ENCODE results near the gene TXNDC9.
"Not testable (repeated sequence)": the region's sequence is repeated elsewhere in the genome, so short reads cannot be mapped to it uniquely, and the experiment has no call there.

The TXNDC9 gene

GRCh38 chr2:99317161-99317872 lies 18.8 kb downstream of the TXNDC9 start:
- no peak overlapping the region for H3K27ac ChIP-seq (ENCODE audit: low read length)
- peaks cover 46% of the 10 kb centered on the region for H3K36me3 ChIP-seq (ENCODE audit: insufficient read depth, low read depth, low read length)
- no peak overlapping the region for H3K4me3 ChIP-seq (ENCODE audit: low read length)
- H3K9ac ChIP-seq (ENCODE audit: low read depth, low read length) = no peak overlapping the region
- no peaks in the 10 kb centered on the region for H3K4me1 ChIP-seq (ENCODE audit: insufficient read depth, low read length)
- no peaks in the 10 kb centered on the region for H3K9me3 ChIP-seq (ENCODE audit: insufficient read depth, low read depth, low read length)
- H3K27me3 ChIP-seq (ENCODE audit: insufficient read depth, low read length) = no peaks in the 10 kb centered on the region

- not testable (repeated sequence) for H3K27ac ChIP-seq (ENCODE audit: low read length); H3K36me3 ChIP-seq (ENCODE audit: insufficient read depth, low read depth, low read length); H3K9me3 ChIP-seq (ENCODE audit: insufficient read depth, low read depth, low read length); H3K9ac ChIP-seq (ENCODE audit: low read depth, low read length); H3K4me3 ChIP-seq (ENCODE audit: low read length); H3K4me1 ChIP-seq (ENCODE audit: insufficient read depth, low read length); H3K27me3 ChIP-seq (ENCODE audit: insufficient read depth, low read length)
These were observed 35.0 kb downstream of the TXNDC9 start, which contains the start of gene LYG1 for GRCh38 chr2:99301097-99301496. LYG1 (minus strand) TSS chr2:99301197; CDS start chr2:99295670, 5,527 bp downstream.

- no peaks in the 10 kb centered on the region for H3K4me1 ChIP-seq (ENCODE audit: insufficient read depth, low read length)
- H3K27me3 ChIP-seq (ENCODE audit: insufficient read depth, low read length) = no peaks in the 10 kb centered on the region
- H3K4me3 ChIP-seq (ENCODE audit: low read length) = no peak overlapping the region
- H3K27ac ChIP-seq (ENCODE audit: low read length) = no peak overlapping the region
- no peak overlapping the region for H3K9ac ChIP-seq (ENCODE audit: low read depth, low read length)
- no peaks in the 10 kb centered on the region for H3K36me3 ChIP-seq (ENCODE audit: insufficient read depth, low read depth, low read length)
- no peaks in the 10 kb centered on the region for H3K9me3 ChIP-seq (ENCODE audit: insufficient read depth, low read depth, low read length)
These were observed 36.6 kb downstream of the TXNDC9 start for GRCh38 chr2:99299580-99299979.

- Histone ChIP-seq H3K9ac (ENCODE audit: low read depth, low read length) (no peak overlapping the region), H3K27me3 (ENCODE audit: insufficient read depth, low read length) (no peaks in the 10 kb centered on the region), H3K4me1 (ENCODE audit: insufficient read depth, low read length) (no peaks in the 10 kb centered on the region), H3K9me3 (ENCODE audit: insufficient read depth, low read depth, low read length) (no peaks in the 10 kb centered on the region), H3K27ac (ENCODE audit: low read length) (no peak overlapping the region), H3K4me3 (ENCODE audit: low read length) (no peak overlapping the region), H3K36me3 (ENCODE audit: insufficient read depth, low read depth, low read length) (no peaks in the 10 kb centered on the region)
These were observed 38.1 kb downstream of the TXNDC9 start for GRCh38 chr2:99297994-99298393.

GRCh38 chr2:99285526-99285925 lies 50.6 kb downstream of the TXNDC9 start:
- Histone ChIP-seq H3K4me1 (ENCODE audit: insufficient read depth, low read length) (peaks cover 3% of the 10 kb centered on the region; the same call in 1 of the 2 replicates), H3K36me3 (ENCODE audit: insufficient read depth, low read depth, low read length) (no peaks in the 10 kb centered on the region), H3K9ac (ENCODE audit: low read depth, low read length) (no peak overlapping the region), H3K4me3 (ENCODE audit: low read length) (no peak overlapping the region), H3K27ac (ENCODE audit: low read length) (no peak overlapping the region), H3K27me3 (ENCODE audit: insufficient read depth, low read length) (no peaks in the 10 kb centered on the region), H3K9me3 (ENCODE audit: insufficient read depth, low read depth, low read length) (no peaks in the 10 kb centered on the region)

GRCh38 chr2:99279969-99280695 lies 56.0 kb downstream of the TXNDC9 start:
- peaks cover 18% of the 10 kb centered on the region; the same call in 1 of the 2 replicates for H3K9me3 ChIP-seq (ENCODE audit: insufficient read depth, low read depth, low read length)
- peaks cover 3% of the 10 kb centered on the region; the same call in 1 of the 2 replicates for H3K4me1 ChIP-seq (ENCODE audit: insufficient read depth, low read length)
- no peak overlapping the region for H3K4me3 ChIP-seq (ENCODE audit: low read length)
- H3K27ac ChIP-seq (ENCODE audit: low read length) = no peak overlapping the region
- no peak overlapping the region for H3K9ac ChIP-seq (ENCODE audit: low read depth, low read length)
- H3K36me3 ChIP-seq (ENCODE audit: insufficient read depth, low read depth, low read length) = no peaks in the 10 kb centered on the region
- H3K27me3 ChIP-seq (ENCODE audit: insufficient read depth, low read length) = no peaks in the 10 kb centered on the region

GRCh38 chr2:99278793-99279291 lies 57.3 kb downstream of the TXNDC9 start:
- peaks cover 18% of the 10 kb centered on the region; the same call in 1 of the 2 replicates for H3K9me3 ChIP-seq (ENCODE audit: insufficient read depth, low read depth, low read length)
- H3K4me3 ChIP-seq (ENCODE audit: low read length) = no peak overlapping the region
- H3K27me3 ChIP-seq (ENCODE audit: insufficient read depth, low read length) = no peaks in the 10 kb centered on the region
- H3K9ac ChIP-seq (ENCODE audit: low read depth, low read length) = no peak overlapping the region
- no peaks in the 10 kb centered on the region for H3K36me3 ChIP-seq (ENCODE audit: insufficient read depth, low read depth, low read length)
- peaks cover 3% of the 10 kb centered on the region; the same call in 1 of the 2 replicates for H3K4me1 ChIP-seq (ENCODE audit: insufficient read depth, low read length)
- no peak overlapping the region for H3K27ac ChIP-seq (ENCODE audit: low read length)

GRCh38 chr2:99278195-99278765 lies 57.9 kb downstream of the TXNDC9 start:
- H3K27me3 ChIP-seq (ENCODE audit: insufficient read depth, low read length); H3K27ac ChIP-seq (ENCODE audit: low read length); H3K36me3 ChIP-seq (ENCODE audit: insufficient read depth, low read depth, low read length); H3K4me1 ChIP-seq (ENCODE audit: insufficient read depth, low read length); H3K9ac ChIP-seq (ENCODE audit: low read depth, low read length); H3K4me3 ChIP-seq (ENCODE audit: low read length): not testable (repeated sequence)
- peaks cover 18% of the 10 kb centered on the region; the same call in 1 of the 2 replicates for H3K9me3 ChIP-seq (ENCODE audit: insufficient read depth, low read depth, low read length)

GRCh38 chr2:99275882-99276281 lies 60.3 kb downstream of the TXNDC9 start:
- H3K9ac ChIP-seq (ENCODE audit: low read depth, low read length) = no peak overlapping the region
- no peaks in the 10 kb centered on the region for H3K4me1 ChIP-seq (ENCODE audit: insufficient read depth, low read length)
- no peak overlapping the region for H3K4me3 ChIP-seq (ENCODE audit: low read length)
- H3K9me3 ChIP-seq (ENCODE audit: insufficient read depth, low read depth, low read length) = peaks cover 38% of the 10 kb centered on the region; the same call in 1 of the 2 replicates
- H3K27ac ChIP-seq (ENCODE audit: low read length) = no peak overlapping the region
- no peaks in the 10 kb centered on the region for H3K36me3 ChIP-seq (ENCODE audit: insufficient read depth, low read depth, low read length)
- no peaks in the 10 kb centered on the region for H3K27me3 ChIP-seq (ENCODE audit: insufficient read depth, low read length)
